Measurements from ENCODE around the gene RALGAPA2.

DNA sequence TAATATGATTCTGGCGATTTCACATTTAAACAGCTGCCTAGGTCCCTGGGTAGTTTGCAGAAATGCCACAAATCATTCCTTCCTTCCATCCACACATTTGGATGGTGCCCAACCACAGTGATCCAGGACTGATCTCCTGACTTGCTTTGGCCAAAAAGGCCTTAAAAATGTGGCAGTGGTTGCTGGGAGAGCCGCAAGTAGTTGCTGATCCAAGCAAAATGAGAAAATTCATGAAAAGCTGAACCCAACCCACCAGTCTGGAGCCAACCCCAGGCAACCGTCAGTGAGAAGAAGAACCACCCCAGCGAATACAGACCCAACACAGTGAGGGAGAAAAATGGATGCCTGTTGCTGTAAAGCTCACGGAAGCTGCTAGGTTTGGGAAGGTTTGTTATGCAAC is 25.1 kb downstream of the RALGAPA2 start:
- TF ChIP-seq CTCF (IDR thresholded peaks at IDR 0.05) (no peak), EP300 (IDR thresholded peaks at IDR 0.05) (no peak), POLR2A (IDR thresholded peaks at IDR 0.05) (no peak)
